CD4-positive, alpha-beta memory T cell (primary cell): ENCODE results near the gene APOC4. TPM values are rescaled to one million over a fixed set of nuclear protein-coding genes. Genes with fewer than 3 reads are reported as not detected.

ENCODE experiments used
- CTCF ChIA-PET: fragments of 350-600 bp; sonication (Branson Sonifier 250); formaldehyde crosslinking; loops from one replicate; lab custom pipeline; 2021; ENCODE audit warnings: inconsistent platforms; ENCODE audit not compliant: partially characterized antibody; lab: Charles Lee
- POLR2A ChIA-PET: fragments of 350-600 bp; sonication (Branson Sonifier 250); formaldehyde crosslinking; loops from one replicate; lab custom pipeline; 2021; ENCODE audit not compliant: partially characterized antibody; lab: Charles Lee
- DNase-seq, 5 donors: peaks; one replicate each; pipeline versions ENCODE4 v3.0.0 to v3.0.0-alpha.2; 2020 to 2022; ENCODE audit warnings: mixed read lengths in 1 of 5
- H3K27ac ChIP-seq: one replicate; pipeline ENCODE4 v1.7.0; 2013; ENCODE audit warnings: low read depth, low read length
- H3K27me3 ChIP-seq: 2 replicates; pipeline ENCODE4 v1.7.0; 2013; ENCODE audit warnings: mild to moderate bottlenecking, low read length, moderate library complexity; ENCODE audit not compliant: insufficient read depth
- H3K36me3 ChIP-seq: 2 replicates; pipeline ENCODE4 v1.7.0; 2013; ENCODE audit warnings: mild to moderate bottlenecking, low read length, moderate library complexity; ENCODE audit not compliant: insufficient read depth
- H3K4me1 ChIP-seq: 2 replicates; pipeline ENCODE4 v1.7.0; 2013; ENCODE audit warnings: mild to moderate bottlenecking, low read length, moderate library complexity; ENCODE audit not compliant: insufficient read depth
- H3K4me3 ChIP-seq, 2 donors: one replicate each; pipeline ENCODE4 v1.7.0; 2013; ENCODE audit warnings: low read length in 2 of 2, mild to moderate bottlenecking in 1 of 2
- H3K9me3 ChIP-seq, 2 donors: one replicate each; pipeline ENCODE4 v1.7.0; 2013; ENCODE audit warnings: low read length in 2 of 2, control low read depth in 1 of 2; ENCODE audit not compliant: control insufficient read depth in 1 of 2
- H3K27ac Mint-ChIP-seq, 7 donors: one replicate each; pipeline ENCODE4 v1.8.0; 2020 to 2021; ENCODE audit warnings: mixed read lengths in 7 of 7, mild to moderate bottlenecking in 6 of 7, inconsistent platforms in 3 of 7, moderate library complexity in 3 of 7
- H3K27me3 Mint-ChIP-seq, 2 donors: one replicate each; pipeline ENCODE4 v1.8.0; 2020 to 2021; ENCODE audit warnings: mixed read lengths in 2 of 2
- H3K36me3 Mint-ChIP-seq, 2 donors: one replicate each; pipeline ENCODE4 v1.8.0; 2020 to 2021; ENCODE audit warnings: mixed read lengths in 2 of 2, inconsistent platforms in 1 of 2, mild to moderate bottlenecking in 1 of 2
- H3K4me1 Mint-ChIP-seq, 4 donors: one replicate each; pipeline ENCODE4 v1.8.0; 2020 to 2021; ENCODE audit warnings: mixed read lengths in 4 of 4, mild to moderate bottlenecking in 1 of 4
- H3K4me3 Mint-ChIP-seq, 8 donors: one replicate each; pipeline ENCODE4 v1.8.0; 2020 to 2021; ENCODE audit warnings: mixed read lengths in 8 of 8, mild to moderate bottlenecking in 7 of 8, moderate library complexity in 6 of 8, inconsistent platforms in 3 of 8
- H3K9me3 Mint-ChIP-seq, 8 donors: one replicate each; pipeline ENCODE4 v1.8.0; 2020 to 2021; ENCODE audit warnings: mixed read lengths in 8 of 8, mild to moderate bottlenecking in 5 of 8, inconsistent platforms in 3 of 8, moderate library complexity in 1 of 8
- intact Hi-C: fragments of 100-400 bp; cut with micrococcal nuclease; formaldehyde crosslinking; loops from one replicate; pipeline ENCODE4 v1.15.1; 2023
- polyA plus RNA-seq, 2 donors: library from polyadenylated mRNA; unstranded; fragments of 300-500 nt; fragmentation: Illumina TruSeq; gene quantifications; one replicate each; pipeline ENCODE4 v1.2.3, GENCODE V29; 2021
- total RNA-seq, 2 experiments: library from RNA; stranded (reverse); gene quantifications; one replicate each; pipeline ENCODE4 v1.2.3, GENCODE V29; 2021

The APOC4 gene
- total and polyA plus RNA-seq, 4 experiments from 2014 or later, result not detected

DNA sequence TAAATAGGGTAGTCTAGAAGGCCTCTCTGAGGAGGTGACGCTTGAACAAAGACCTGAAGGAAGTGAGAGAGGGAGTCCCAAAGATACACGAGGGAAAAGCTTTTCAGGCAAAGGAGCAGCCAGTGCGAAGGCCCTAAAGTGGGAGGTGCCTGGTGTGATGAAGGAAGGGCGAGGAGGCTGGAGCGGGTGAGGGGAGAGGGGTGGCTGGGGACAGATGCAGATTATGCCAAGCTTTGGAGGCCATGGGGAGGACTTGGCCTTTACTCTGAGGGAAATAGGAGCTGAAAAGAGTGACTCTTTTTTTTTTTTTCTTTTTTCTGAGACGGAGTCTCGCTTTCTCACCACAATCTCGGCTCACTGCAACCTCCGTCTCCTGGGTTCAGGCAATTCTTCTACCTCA lies 16.1 kb downstream of the APOC4 start:
- no peaks in the 10 kb centered on the region for H3K27me3 ChIP-seq
- no peak overlapping the region for H3K4me3 ChIP-seq
- no peaks in the 10 kb centered on the region for H3K9me3 ChIP-seq
- DNase-seq, result no peak
- intact Hi-C loops, result loop anchor here (10.0 kb wide), 2 partner anchors 117 to 263 kb away; partner anchors contain the start of genes CEACAM16, GEMIN7 and ZNF296
- Mint-ChIP-seq H3K27me3 (no peaks in the 10 kb centered on the region), H3K4me1 (peaks cover 39 to 71% (median 49%) of the 10 kb centered on the region in 4 donors), H3K36me3 (peaks cover 20 to 37% of the 10 kb centered on the region in 2 donors), H3K9me3 (peaks cover 0 to 6% (median 0%) of the 10 kb centered on the region in 8 donors), H3K27ac (peak overlapping the region in 4 of 7 donors; percentile 11 to 73 (median 32)), H3K4me3 (peak overlapping the region in 2 of 8 donors; percentile 6 to 8)
- ChIA-PET CTCF (interaction anchor here (1.1 kb wide), 1 partner anchor 22 kb away, joined by 3 read pairs; no protein-coding TSS in a partner anchor), POLR2A (interaction anchor here (0.7 to 3.9 kb wide), 2 partner anchors 44 to 145 kb away, joined by 4 to 22 read pairs; partner anchors contain the start of gene RELB)
- no peak overlapping the region for H3K27ac ChIP-seq
- peaks cover 13% of the 10 kb centered on the region for H3K36me3 ChIP-seq
- H3K4me1 ChIP-seq, result peaks cover 43% of the 10 kb centered on the region

DNA sequence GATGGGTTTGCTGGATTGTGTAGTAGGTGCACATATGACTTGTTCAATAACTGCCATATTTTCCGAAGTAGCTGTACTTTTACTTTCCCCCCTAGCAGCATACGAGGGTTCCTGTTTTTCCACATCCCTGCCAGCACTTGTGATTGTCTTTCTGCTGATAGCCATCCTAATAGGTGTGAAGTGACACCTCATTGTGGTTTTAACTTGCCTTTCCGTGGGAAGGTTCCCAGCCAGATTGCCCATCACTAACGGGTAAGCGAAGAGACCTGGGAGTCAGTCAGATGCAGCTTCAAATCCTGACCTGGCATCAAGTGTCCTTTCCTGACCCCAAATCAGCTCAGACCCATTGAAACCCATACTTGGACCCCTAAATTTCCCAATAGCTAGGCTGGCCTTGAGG lies 17.7 kb downstream of the APOC4 start:
- DNase-seq, result no peak
- Mint-ChIP-seq H3K9me3 (peaks cover 0 to 4% (median 0%) of the 10 kb centered on the region in 8 donors), H3K36me3 (peaks cover 23 to 41% of the 10 kb centered on the region in 2 donors), H3K27ac (peak overlapping the region in 5 of 7 donors; percentile 24 to 75 (median 60)), H3K27me3 (no peaks in the 10 kb centered on the region), H3K4me3 (peak overlapping the region in 1 of 8 donors; percentile 35), H3K4me1 (peaks cover 33 to 64% (median 43%) of the 10 kb centered on the region in 4 donors)
- ChIA-PET POLR2A (no interaction called here), CTCF (no interaction called here)
- intact Hi-C loops, result loop anchor here (10.0 kb wide), 2 partner anchors 115 to 265 kb away; partner anchors contain the start of genes CEACAM16, GEMIN7 and ZNF296
- Histone ChIP-seq H3K4me3 (no peak overlapping the region), H3K4me1 (peaks cover 32% of the 10 kb centered on the region), H3K36me3 (peaks cover 17% of the 10 kb centered on the region), H3K9me3 (no peaks in the 10 kb centered on the region), H3K27ac (no peak overlapping the region), H3K27me3 (no peaks in the 10 kb centered on the region)

DNA sequence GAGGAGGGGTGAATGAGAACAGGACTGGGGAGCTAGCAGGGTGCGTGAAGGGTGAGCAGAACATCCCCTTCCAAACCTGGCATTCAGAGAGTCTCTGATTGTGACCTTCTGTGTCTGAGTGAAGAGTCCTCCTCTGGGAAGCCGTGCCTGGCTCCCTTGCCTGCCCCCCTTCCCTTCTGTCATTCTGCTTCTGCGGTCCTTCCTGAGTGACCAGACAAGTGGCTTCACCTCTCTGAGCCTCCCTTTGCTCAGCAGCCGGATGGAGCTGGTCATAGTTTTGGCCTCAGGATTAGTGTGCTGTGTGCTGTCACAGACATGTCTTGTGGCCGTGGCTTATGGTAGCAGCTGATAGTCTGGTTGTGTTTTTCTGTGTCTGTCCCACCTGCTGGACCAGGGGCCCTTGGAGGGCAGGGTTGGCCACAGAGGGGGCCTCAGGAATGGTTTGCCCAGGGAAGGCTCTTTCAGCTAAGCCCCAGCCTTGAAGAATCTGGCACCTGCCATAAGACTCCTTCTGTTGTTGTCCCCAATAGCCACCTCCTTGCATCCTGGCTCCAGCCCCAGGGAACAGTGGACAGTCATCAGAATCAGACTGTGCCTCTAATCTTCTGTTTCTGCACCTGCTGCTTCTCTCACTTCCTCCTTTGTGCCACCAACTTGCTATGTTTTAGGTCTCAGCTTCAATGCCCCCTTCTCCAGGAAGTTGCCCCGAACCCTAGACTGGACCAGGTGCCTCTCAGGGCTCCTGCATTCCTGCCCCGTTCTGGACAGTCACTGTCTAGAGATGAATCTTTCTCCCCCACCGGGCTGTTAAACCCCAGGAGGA lies 19.1 kb downstream of the APOC4 start:
- H3K27me3 Mint-ChIP-seq, result no peaks in the 10 kb centered on the region
- no peak overlapping the region for H3K27ac ChIP-seq
- peaks cover 27% of the 10 kb centered on the region for H3K4me1 ChIP-seq
- ChIA-PET POLR2A (interaction anchor here (1.5 kb wide), 1 partner anchor 70 kb away, joined by 3 read pairs; the partner anchor contains the start of gene TOMM40), CTCF (no interaction called here)
- H3K4me3 ChIP-seq, result no peak overlapping the region
- intact Hi-C loops, result no loop called here
- peaks cover 23 to 54% (median 33%) of the 10 kb centered on the region in 4 donors for H3K4me1 Mint-ChIP-seq
- peaks cover 21% of the 10 kb centered on the region for H3K36me3 ChIP-seq
- no peaks in the 10 kb centered on the region for H3K27me3 ChIP-seq
- peak overlapping the region in 1 of 7 donors; percentile 51 for H3K27ac Mint-ChIP-seq
- no peak overlapping the region for H3K4me3 Mint-ChIP-seq
- H3K9me3 Mint-ChIP-seq, result no peaks in the 10 kb centered on the region
- DNase-seq, result no peak
- H3K36me3 Mint-ChIP-seq, result peaks cover 28 to 40% of the 10 kb centered on the region in 2 donors
- no peaks in the 10 kb centered on the region for H3K9me3 ChIP-seq

DNA sequence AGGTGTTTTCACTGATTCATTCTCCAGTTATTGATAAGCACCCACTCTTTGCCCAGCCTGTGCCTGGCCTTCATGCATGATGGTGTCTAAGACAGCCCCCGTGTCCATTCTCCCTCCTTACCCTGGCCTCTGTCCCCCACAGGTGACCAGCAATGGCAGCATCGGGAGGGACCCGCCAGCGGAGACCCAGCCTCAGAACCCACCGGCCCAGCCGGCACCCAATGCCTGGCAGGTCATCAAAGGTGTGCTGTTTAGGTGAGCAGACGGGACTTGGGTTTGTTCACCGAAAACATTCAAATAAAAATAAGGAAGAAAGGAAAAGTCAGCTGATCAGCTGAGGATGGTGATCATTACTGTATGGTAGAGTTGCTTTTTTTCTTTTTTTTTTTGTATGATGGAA lies 19.8 kb downstream of the APOC4 start:
- Histone ChIP-seq H3K9me3 (no peaks in the 10 kb centered on the region), H3K4me3 (no peak overlapping the region), H3K27me3 (no peaks in the 10 kb centered on the region), H3K4me1 (peaks cover 20% of the 10 kb centered on the region), H3K27ac (no peak overlapping the region), H3K36me3 (peaks cover 21% of the 10 kb centered on the region)
- CTCF ChIA-PET, result no interaction called here
- POLR2A ChIA-PET, result interaction anchor here (1.5 kb wide), 1 partner anchor 71 kb away, joined by 3 read pairs; the partner anchor contains the start of gene TOMM40
- Mint-ChIP-seq H3K9me3 (no peaks in the 10 kb centered on the region), H3K36me3 (peaks cover 28 to 42% of the 10 kb centered on the region in 2 donors), H3K27me3 (no peaks in the 10 kb centered on the region), H3K4me1 (peaks cover 16 to 47% (median 26%) of the 10 kb centered on the region in 4 donors), H3K4me3 (no peak overlapping the region), H3K27ac (no peak overlapping the region)
- no peak for DNase-seq
- intact Hi-C loops, result no loop called here

DNA sequence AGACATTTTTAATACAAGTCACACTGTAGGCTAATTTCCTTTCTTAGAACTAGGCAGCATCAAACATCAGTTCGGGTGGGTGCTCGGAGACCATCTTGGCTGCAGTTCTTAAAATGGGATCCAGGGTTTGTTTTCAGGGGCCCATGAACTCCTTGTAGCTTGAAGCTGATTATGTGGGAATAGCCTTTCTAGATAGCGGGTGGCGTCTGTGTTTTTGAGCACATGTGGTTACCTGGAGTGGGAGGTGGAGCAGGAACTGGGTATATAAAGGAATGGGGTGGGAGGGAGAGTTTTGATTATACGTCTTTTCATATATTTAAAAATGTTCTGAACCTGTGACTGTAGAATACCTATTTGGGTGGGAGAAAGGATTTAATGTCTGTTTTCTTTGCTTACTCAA lies 26.1 kb downstream of the APOC4 start:
- intact Hi-C loops, result no loop called here
- no peaks in the 10 kb centered on the region for H3K27me3 ChIP-seq
- Mint-ChIP-seq H3K27ac (peak overlapping the region in 3 of 7 donors; percentile 13 to 62 (median 51)), H3K36me3 (peaks cover 17 to 40% of the 10 kb centered on the region in 2 donors), H3K4me1 (peaks cover 0 to 15% (median 6%) of the 10 kb centered on the region in 4 donors), H3K9me3 (peaks cover 0 to 1% (median 0%) of the 10 kb centered on the region in 8 donors), H3K27me3 (no peaks in the 10 kb centered on the region), H3K4me3 (no peak overlapping the region)
- H3K9me3 ChIP-seq, result no peaks in the 10 kb centered on the region
- H3K36me3 ChIP-seq, result peaks cover 24% of the 10 kb centered on the region
- H3K4me3 ChIP-seq, result no peak overlapping the region
- H3K4me1 ChIP-seq, result no peaks in the 10 kb centered on the region
- POLR2A ChIA-PET, result no interaction called here
- DNase-seq, result no peak
- no peak overlapping the region for H3K27ac ChIP-seq
- CTCF ChIA-PET, result no interaction called here

DNA sequence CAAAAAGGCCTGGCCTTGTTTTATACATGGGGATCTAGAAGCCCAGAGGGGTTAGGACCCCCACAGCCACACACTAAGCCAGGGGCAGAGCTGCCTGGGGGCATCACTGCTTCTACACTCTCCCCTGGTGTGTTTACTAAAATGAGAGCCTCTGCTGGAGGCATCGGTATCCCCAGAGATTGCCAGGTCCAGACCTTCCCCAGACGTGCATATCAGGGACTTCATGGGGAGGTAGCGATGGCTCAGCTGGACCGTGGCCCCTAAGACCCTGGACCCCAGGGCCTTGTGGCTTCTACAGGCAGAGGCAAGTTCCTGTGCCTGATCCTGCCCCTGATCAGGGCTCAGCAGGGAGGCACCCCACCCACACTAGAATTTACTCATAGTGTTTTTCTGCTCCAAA lies 26.6 kb downstream of the APOC4 start:
- no peak overlapping the region for H3K27ac Mint-ChIP-seq
- H3K9me3 Mint-ChIP-seq, result peaks cover 0 to 1% (median 0%) of the 10 kb centered on the region in 8 donors

DNA sequence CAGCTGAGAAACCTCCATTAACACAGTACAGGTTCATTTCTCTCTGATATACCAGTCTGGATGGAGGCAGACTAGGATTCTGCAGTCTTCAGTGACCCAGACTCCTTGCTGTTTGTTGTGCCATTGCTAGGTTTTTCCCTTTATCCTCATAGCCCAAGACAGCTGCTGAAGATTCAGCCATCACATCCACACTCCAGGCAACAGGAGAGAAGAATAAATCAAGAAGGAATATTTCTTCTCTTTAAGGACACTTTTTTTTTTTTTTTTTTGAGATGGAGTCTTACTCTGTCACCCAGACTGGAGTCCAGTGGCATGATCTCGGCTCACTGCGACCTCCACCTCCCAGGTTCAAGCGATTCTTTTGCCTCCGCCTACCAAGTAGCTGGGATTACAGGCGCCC lies 27.4 kb downstream of the APOC4 start:
- POLR2A ChIA-PET, result no interaction called here
- H3K27ac ChIP-seq, result no peak overlapping the region
- H3K27me3 Mint-ChIP-seq, result no peaks in the 10 kb centered on the region
- H3K36me3 Mint-ChIP-seq, result peaks cover 21 to 41% of the 10 kb centered on the region in 2 donors
- H3K4me3 ChIP-seq, result no peak overlapping the region
- no peak for DNase-seq
- H3K9me3 ChIP-seq, result no peaks in the 10 kb centered on the region
- peaks cover 0 to 1% (median 0%) of the 10 kb centered on the region in 8 donors for H3K9me3 Mint-ChIP-seq
- peak overlapping the region in 1 of 7 donors; percentile 36 for H3K27ac Mint-ChIP-seq
- no peak overlapping the region for H3K4me3 Mint-ChIP-seq
- no peaks in the 10 kb centered on the region for H3K4me1 ChIP-seq
- no peaks in the 10 kb centered on the region for H3K27me3 ChIP-seq
- H3K36me3 ChIP-seq, result peaks cover 32% of the 10 kb centered on the region
- intact Hi-C loops, result no loop called here
- CTCF ChIA-PET, result no interaction called here
- H3K4me1 Mint-ChIP-seq, result peaks cover 0 to 14% (median 7%) of the 10 kb centered on the region in 4 donors

More for the DNA sequence above, 26.6 kb downstream of the APOC4 start:
- H3K27me3 Mint-ChIP-seq, result no peaks in the 10 kb centered on the region
- CTCF ChIA-PET, result no interaction called here
- Histone ChIP-seq H3K4me3 (no peak overlapping the region), H3K36me3 (peaks cover 28% of the 10 kb centered on the region), H3K27ac (no peak overlapping the region), H3K27me3 (no peaks in the 10 kb centered on the region), H3K4me1 (no peaks in the 10 kb centered on the region), H3K9me3 (no peaks in the 10 kb centered on the region)
- H3K4me3 Mint-ChIP-seq, result no peak overlapping the region
- DNase-seq, result no peak
- H3K4me1 Mint-ChIP-seq, result peaks cover 0 to 15% (median 6%) of the 10 kb centered on the region in 4 donors
- intact Hi-C loops, result no loop called here
- H3K36me3 Mint-ChIP-seq, result peaks cover 17 to 40% of the 10 kb centered on the region in 2 donors
- POLR2A ChIA-PET, result no interaction called here
